A549 treated with Mapracorat at 1 μM for 4 hours (cell line): ENCODE results near the gene GADD45GIP1. TPM values are rescaled to one million over a fixed set of nuclear protein-coding genes. Genes with fewer than 3 reads are reported as not detected.

Experiments
- total RNA-seq: library from RNA; stranded (reverse); fragments of 200-300 nt; extraction: Qiagen RNA extraction; gene quantifications from 5 replicates; pipeline ENCODE4 v1.2.3, GENCODE V29; 2022

The GADD45GIP1 gene
- 31.0 to 58.2 TPM (median 54.0 TPM) in 5 replicates for total RNA-seq

GRCh38 chr19:12956446-12957388 is at the start of gene GADD45GIP1:
TSS of gene GADD45GIP1 (minus strand) at chr19:12957223. CDS start at chr19:12957212, 11 bp downstream.

GRCh38 chr19:12994701-12995595 is 37.9 kb upstream of the GADD45GIP1 start, which contains the start of gene NFIX:
TSS of gene NFIX (plus strand) at chr19:12995475. CDS start at chr19:12995838, 363 bp downstream.

GRCh38 chr19:12969292-12969988 is 12.4 kb upstream of the GADD45GIP1 start, which contains the start of gene DAND5:
TSS of gene DAND5 (plus strand) at chr19:12969576. CDS start at chr19:12969661, 85 bp downstream.

GRCh38 chr19:12945479-12946091 is 11.4 kb downstream of the GADD45GIP1 start, which contains the start of gene RAD23A:
TSS of gene RAD23A (plus strand) at chr19:12945862. CDS start at chr19:12945949, 87 bp downstream.

GRCh38 chr19:12937927-12938778 is 18.9 kb downstream of the GADD45GIP1 start, which contains the start of gene CALR:
TSS of gene CALR (plus strand) at chr19:12938609. CDS start at chr19:12938680, 71 bp downstream.

GRCh38 chr19:12933287-12934072 is 23.5 kb downstream of the GADD45GIP1 start, which contains the start of gene FARSA:
TSS of gene FARSA (minus strand) at chr19:12933711. CDS start at chr19:12933696, 15 bp downstream.

Other genes with a start within 250 kb of the GADD45GIP1 start
- 24.4 to 36.5 TPM (median 34.0 TPM) in 5 replicates for gene TNPO2, start 233.3 kb downstream of the GADD45GIP1 start, total RNA-seq
- 151 to 217 TPM (median 202 TPM) in 5 replicates for gene TRIR, start 222.5 kb downstream of the GADD45GIP1 start, total RNA-seq
- gene GET3, start 219.7 kb downstream of the GADD45GIP1 start, total RNA-seq = 78.1 to 102 TPM (median 96.8 TPM) in 5 replicates
- gene BEST2, start 205.4 kb downstream of the GADD45GIP1 start, total RNA-seq = 1.5 to 2.3 TPM (median 1.8 TPM) in 5 replicates
- gene HOOK2, start 181.7 kb downstream of the GADD45GIP1 start, total RNA-seq = 9.6 to 11.8 TPM (median 10.1 TPM) in 5 replicates
- 115 to 209 TPM (median 173 TPM) in 5 replicates for gene JUNB, start 165.7 kb downstream of the GADD45GIP1 start, total RNA-seq
- gene PRDX2, start 155.4 kb downstream of the GADD45GIP1 start, total RNA-seq = 0.33 to 0.87 TPM (median 0.68 TPM) in 4 of 5 replicates, not detected in the other
- gene THSD8, start 155.2 kb downstream of the GADD45GIP1 start, total RNA-seq = 7.7 to 15.0 TPM (median 11.7 TPM) in 4 of 5 replicates, not detected in the other
- gene RNASEH2A, start 150.6 kb downstream of the GADD45GIP1 start, total RNA-seq = 39.1 to 48.3 TPM (median 46.8 TPM) in 5 replicates
- gene RTBDN, start 122.6 kb downstream of the GADD45GIP1 start, total RNA-seq = 0.22 to 0.48 TPM (median 0.33 TPM) in 3 of 5 replicates, not detected in the others
- gene MAST1, start 118.7 kb downstream of the GADD45GIP1 start, total RNA-seq = 1.4 to 2.6 TPM (median 1.9 TPM) in 5 replicates
- 26.6 to 32.2 TPM (median 29.9 TPM) in 5 replicates for gene DNASE2, start 75.8 kb downstream of the GADD45GIP1 start, total RNA-seq
- 0.10 TPM in 1 of 5 replicates, not detected in the others for gene KLF1, start 70.0 kb downstream of the GADD45GIP1 start, total RNA-seq
- gene GCDH, start 66.1 kb downstream of the GADD45GIP1 start, total RNA-seq = 8.7 to 10.3 TPM (median 9.7 TPM) in 5 replicates
- gene SYCE2, start 37.9 kb downstream of the GADD45GIP1 start, total RNA-seq = 0.42 to 0.75 TPM (median 0.58 TPM) in 5 replicates
- 59.9 to 78.1 TPM (median 68.9 TPM) in 5 replicates for gene FARSA, start 23.5 kb downstream of the GADD45GIP1 start, total RNA-seq
- 493 to 527 TPM (median 508 TPM) in 5 replicates for gene CALR, start 18.6 kb downstream of the GADD45GIP1 start, total RNA-seq
- 69.3 to 81.9 TPM (median 80.5 TPM) in 5 replicates for gene RAD23A, start 11.4 kb downstream of the GADD45GIP1 start, total RNA-seq
- 0.09 to 0.12 TPM in 2 of 5 replicates, not detected in the others for gene DAND5, start 12.4 kb upstream of the GADD45GIP1 start, total RNA-seq
- 2.5 to 4.3 TPM (median 3.8 TPM) in 5 replicates for gene NFIX, start 38.3 kb upstream of the GADD45GIP1 start, total RNA-seq
- 0.42 to 1.3 TPM (median 0.85 TPM) in 5 replicates for gene LYL1, start 145.6 kb upstream of the GADD45GIP1 start, total RNA-seq
- 33.9 to 40.4 TPM (median 38.2 TPM) in 5 replicates for gene TRMT1, start 159.5 kb upstream of the GADD45GIP1 start, total RNA-seq
- 29.8 to 44.8 TPM (median 38.0 TPM) in 5 replicates for gene NACC1, start 161.0 kb upstream of the GADD45GIP1 start, total RNA-seq
- gene STX10, start 193.2 kb upstream of the GADD45GIP1 start, total RNA-seq = 40.3 to 60.2 TPM (median 56.1 TPM) in 5 replicates
- 34.7 to 53.7 TPM (median 48.5 TPM) in 5 replicates for gene IER2, start 193.2 kb upstream of the GADD45GIP1 start, total RNA-seq